ENCODE data around the gene MYL7.

Gene MYL7, protein sequence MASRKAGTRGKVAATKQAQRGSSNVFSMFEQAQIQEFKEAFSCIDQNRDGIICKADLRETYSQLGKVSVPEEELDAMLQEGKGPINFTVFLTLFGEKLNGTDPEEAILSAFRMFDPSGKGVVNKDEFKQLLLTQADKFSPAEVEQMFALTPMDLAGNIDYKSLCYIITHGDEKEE

DNA sequence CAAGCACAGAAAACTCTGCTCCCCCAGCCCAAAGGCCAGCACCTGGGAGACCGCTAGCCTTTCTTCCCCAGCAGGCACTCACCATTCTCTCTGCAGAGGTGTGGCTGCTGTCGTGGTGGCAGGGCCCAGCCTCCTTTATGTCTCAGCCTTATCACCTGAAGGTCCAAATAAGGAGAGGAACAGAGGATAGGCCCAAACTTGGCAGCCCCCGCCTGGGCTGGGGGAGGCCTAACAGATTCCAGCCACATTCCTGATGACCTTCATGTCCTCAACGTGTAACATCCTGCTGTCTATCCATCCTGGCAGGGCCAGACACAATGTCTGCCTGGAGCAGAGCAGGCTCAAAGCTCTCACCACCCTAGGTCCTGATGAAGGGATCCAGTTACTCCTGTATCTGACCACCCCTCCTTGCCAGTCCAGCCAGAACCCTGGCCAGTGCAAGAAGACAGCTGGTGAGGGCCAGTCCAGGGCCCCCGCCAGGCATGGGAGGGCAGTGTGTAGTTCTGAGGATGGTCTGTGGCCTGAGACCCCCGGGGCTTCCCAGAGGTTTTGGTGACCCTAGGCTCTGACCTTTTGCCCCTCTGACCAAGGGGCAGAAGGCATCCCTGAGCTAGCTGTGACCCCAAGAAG lies at the start of gene MYL7:
Gene MYL7, minus strand, starts transcription at position 112 of the 630 bp plus-strand sequence. Its CDS starts 27 bp downstream, at position 85.
- H3K4me3 ChIP-seq (ENCODE audit: low read depth, low read length): no peak within 1 kb of the TSS
- DNase-seq (ENCODE audit: low read depth): no peak
- TF ChIP-seq MYC (IDR thresholded peaks at IDR 0.05; ENCODE audit: low read depth, low read length) (no peak), POLR2A (IDR thresholded peaks at IDR 0.05; ENCODE audit: extremely low read depth, insufficient read length) (no peak)
- TF ChIP-seq, protein P1, sequence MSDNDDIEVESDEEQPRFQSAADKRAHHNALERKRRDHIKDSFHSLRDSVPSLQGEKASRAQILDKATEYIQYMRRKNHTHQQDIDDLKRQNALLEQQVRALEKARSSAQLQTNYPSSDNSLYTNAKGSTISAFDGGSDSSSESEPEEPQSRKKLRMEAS (IDR thresholded peaks at IDR 0.05; ENCODE audit: low read depth, low read length): no peak
- TF ChIP-seq, protein P2, sequence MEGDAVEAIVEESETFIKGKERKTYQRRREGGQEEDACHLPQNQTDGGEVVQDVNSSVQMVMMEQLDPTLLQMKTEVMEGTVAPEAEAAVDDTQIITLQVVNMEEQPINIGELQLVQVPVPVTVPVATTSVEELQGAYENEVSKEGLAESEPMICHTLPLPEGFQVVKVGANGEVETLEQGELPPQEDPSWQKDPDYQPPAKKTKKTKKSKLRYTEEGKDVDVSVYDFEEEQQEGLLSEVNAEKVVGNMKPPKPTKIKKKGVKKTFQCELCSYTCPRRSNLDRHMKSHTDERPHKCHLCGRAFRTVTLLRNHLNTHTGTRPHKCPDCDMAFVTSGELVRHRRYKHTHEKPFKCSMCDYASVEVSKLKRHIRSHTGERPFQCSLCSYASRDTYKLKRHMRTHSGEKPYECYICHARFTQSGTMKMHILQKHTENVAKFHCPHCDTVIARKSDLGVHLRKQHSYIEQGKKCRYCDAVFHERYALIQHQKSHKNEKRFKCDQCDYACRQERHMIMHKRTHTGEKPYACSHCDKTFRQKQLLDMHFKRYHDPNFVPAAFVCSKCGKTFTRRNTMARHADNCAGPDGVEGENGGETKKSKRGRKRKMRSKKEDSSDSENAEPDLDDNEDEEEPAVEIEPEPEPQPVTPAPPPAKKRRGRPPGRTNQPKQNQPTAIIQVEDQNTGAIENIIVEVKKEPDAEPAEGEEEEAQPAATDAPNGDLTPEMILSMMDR (IDR thresholded peaks at IDR 0.05; ENCODE audit: low read depth, low read length): no peak

DNA sequence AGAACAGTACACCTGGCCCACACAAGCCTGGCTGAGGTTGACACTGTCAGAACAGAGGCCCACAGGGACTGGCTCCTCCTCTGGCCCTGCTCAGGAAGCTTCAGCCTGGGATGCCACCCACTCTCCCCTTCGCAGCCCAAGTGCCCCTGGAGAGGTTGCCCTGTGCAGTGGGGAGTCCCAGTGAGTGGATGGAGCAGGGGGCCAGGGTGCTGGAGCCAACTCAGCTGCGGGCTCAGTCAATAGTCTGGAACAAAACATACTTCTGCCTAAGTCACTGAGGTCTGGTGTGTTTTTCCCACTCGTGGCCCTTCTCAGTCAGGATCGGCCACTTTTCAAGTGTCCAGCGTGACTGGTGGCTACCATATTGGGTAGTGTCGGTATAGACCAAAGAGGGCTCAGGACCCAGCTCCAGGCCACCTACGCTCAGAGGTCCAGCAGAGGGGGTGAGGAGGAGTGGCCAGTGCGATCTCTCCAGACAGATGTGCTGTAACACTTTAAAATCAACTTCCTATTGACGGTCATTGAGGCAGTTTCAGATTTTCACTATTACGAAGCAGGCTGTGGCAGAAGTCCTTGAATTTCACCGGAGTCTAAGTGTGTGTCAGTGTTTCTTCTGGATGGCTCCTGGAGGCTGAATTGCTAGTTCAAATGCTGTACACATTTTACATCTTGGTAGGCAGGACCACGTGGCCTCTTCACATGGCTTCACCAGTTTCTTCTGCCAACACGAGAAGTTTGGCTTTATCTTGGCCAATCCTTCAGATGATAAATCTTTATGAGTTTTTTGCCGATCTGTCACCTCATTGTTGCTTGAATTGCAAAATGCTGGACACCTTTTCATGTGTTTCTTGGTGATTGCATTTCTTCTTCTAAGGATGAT lies 49.1 kb upstream of the MYL7 start:
- H3K4me3 ChIP-seq (ENCODE audit: low read depth, low read length): no peak overlapping the region
- no peak for DNase-seq (ENCODE audit: low read depth)
- TF ChIP-seq POLR2A (IDR thresholded peaks at IDR 0.05; ENCODE audit: extremely low read depth, insufficient read length) (no peak), MYC (IDR thresholded peaks at IDR 0.05; ENCODE audit: low read depth, low read length) (no peak)
- TF ChIP-seq, protein P1 (IDR thresholded peaks at IDR 0.05; ENCODE audit: low read depth, low read length): no peak

DNA sequence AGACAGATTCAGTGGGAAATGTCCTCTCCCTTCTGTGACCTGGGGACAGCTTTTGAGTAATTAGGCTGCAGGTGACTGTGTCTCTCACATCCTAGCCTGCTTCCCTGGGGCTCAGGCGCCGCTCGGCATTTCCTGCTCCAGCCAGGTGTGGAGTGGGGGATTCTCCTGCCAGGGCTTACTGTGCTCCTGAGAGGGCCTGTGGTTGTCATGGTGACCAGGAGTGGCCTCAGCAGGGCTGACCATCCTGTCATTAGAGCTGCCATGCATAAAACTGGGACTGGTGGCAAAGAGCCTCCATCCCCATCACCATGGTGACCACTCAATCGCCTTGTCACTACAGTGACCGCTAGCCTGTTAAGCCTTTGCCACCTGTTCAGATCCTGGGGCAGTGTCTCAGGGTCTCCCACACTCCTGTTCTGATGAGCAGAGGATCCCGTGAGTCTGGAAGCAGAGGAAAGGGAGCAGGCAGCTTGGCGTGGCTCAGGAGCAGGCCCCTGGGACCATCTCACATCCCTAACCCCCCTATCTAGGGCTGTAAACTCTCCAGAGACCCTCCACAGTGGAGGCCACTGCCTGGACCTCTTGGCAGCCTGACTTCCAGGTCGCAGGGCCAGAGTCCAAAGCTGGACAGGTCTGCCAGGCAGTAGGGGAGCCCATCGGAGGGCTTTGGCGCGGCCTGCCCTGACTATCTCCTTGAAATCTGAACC lies 48.3 kb upstream of the MYL7 start, which contains the start of gene GCK:
Gene GCK, minus strand, starts transcription at position 154 of the 707 bp plus-strand sequence. CDS start 486 bp downstream, outside the sequence.
- TF ChIP-seq, protein P1 (IDR thresholded peaks at IDR 0.05; ENCODE audit: low read depth, low read length): no peak
- TF ChIP-seq MYC (IDR thresholded peaks at IDR 0.05; ENCODE audit: low read depth, low read length) (no peak), POLR2A (IDR thresholded peaks at IDR 0.05; ENCODE audit: extremely low read depth, insufficient read length) (no peak)
- TF ChIP-seq, protein P2 (IDR thresholded peaks at IDR 0.05; ENCODE audit: low read depth, low read length): no peak
- no peak for DNase-seq (ENCODE audit: low read depth)
- H3K4me3 ChIP-seq (ENCODE audit: low read depth, low read length): no peak within 1 kb of the TSS

DNA sequence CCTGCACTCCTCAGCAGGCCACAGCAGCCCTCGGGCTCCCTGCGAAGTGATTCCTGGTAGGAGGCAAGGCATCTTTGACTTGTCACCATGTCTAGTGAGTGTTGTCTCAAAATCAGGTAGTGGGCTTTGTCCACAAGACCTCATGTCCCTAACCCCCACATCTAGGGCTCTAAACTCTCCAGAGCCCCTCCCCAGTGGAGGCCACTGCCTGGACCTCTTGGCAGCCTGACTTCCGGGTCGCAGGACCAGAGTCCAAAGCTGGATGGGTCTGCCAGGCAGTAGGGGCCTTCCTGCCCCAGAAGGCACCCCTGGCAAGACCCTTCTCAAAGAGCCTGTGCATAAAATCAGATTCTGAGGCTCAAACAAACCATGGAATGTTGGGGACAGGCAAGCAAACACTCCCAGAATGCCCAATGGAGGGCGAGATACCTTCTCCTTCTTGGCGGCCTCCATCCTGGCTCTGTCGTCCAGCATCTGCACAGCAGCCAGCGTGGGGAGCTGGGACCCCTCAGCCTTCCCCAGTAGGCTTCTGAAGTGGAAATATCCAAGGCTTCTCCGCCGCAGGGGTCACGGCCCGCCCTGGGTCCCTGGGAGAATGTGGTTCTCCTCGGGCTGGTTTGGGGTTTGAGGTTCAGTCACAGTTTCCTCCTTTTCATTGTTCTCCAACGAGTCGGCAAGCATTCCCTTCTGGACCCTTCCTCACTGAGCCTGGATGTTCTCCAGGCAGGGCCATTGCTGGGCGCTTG lies 47.5 kb upstream of the MYL7 start:
- no peak overlapping the region for H3K4me3 ChIP-seq (ENCODE audit: low read depth, low read length)
- TF ChIP-seq, protein P1 (IDR thresholded peaks at IDR 0.05; ENCODE audit: low read depth, low read length): no peak
- TF ChIP-seq POLR2A (IDR thresholded peaks at IDR 0.05; ENCODE audit: extremely low read depth, insufficient read length) (no peak), MYC (IDR thresholded peaks at IDR 0.05; ENCODE audit: low read depth, low read length) (no peak)
- TF ChIP-seq, protein P2 (IDR thresholded peaks at IDR 0.05; ENCODE audit: low read depth, low read length): no peak
- DNase-seq (ENCODE audit: low read depth): no peak

DNA sequence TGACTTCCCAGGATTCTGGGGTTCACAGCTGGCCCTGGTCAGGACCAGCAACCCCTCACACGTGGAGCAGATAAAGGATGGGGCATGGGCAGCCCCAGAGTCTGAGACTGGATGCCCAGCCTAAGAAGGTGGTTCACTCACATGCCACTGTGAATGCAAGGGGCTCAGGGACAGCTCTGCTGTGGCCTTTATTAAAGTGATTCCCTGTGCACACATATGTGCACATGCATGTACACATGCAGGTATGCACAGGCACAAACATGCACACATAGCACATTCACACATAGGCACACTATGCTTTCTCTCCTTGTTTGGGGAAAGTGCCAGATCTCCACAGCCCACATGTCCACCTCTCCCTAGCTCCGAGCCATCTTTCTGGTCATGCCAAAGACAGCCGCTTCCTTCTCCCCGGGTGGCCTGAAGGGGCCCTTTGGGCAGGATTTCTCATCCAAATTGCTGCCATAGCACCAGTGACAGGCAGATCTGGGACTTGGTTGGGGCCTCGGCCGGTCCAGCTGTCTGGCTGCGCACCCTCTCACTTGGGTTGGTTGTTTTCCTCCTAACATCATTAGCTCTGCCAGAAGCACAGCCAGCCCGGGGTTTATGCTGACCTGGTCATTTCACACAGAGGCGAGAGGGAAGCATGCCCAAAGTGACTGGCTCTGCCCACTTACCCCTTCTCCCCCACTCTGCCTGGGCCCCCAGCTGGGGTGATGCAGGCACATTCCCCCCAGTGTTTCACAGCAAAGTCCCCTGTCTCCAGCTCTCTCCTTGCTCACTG lies 46.7 kb upstream of the MYL7 start:
- no peak for DNase-seq (ENCODE audit: low read depth)
- H3K4me3 ChIP-seq (ENCODE audit: low read depth, low read length): no peak overlapping the region
- TF ChIP-seq MYC (IDR thresholded peaks at IDR 0.05; ENCODE audit: low read depth, low read length): no peak
- TF ChIP-seq, protein P2 (IDR thresholded peaks at IDR 0.05; ENCODE audit: low read depth, low read length): no peak
- TF ChIP-seq POLR2A (IDR thresholded peaks at IDR 0.05; ENCODE audit: extremely low read depth, insufficient read length): no peak
- TF ChIP-seq, protein P1 (IDR thresholded peaks at IDR 0.05; ENCODE audit: low read depth, low read length): no peak
